Suprapubic skin (tissue), 4 donors: ENCODE data around the gene SMG6.

Source experiments
- CTCF ChIP-seq, 2 donors: fragments of 200-600 bp in 1 of 2; fragments of 450-650 bp in 1 of 2; sonication (generic) in 1 of 2; IDR thresholded peaks; one replicate each; pipeline ENCODE4 v1.5.1; 2016 to 2019; ENCODE audit warnings: antibody characterized with exemption in 2 of 2, mild to moderate bottlenecking in 1 of 2, moderate library complexity in 1 of 2
- EP300 ChIP-seq: sonication (generic); formaldehyde crosslinking; IDR thresholded peaks from one replicate; pipeline ENCODE4 v1.6.1; 2017; ENCODE audit warnings: antibody characterized with exemption
- POLR2A ChIP-seq, 2 donors: fragments of 450-650 bp; IDR thresholded peaks; one replicate each; pipeline ENCODE4 v1.6.1; 2017; ENCODE audit warnings: antibody characterized with exemption in 2 of 2, mild to moderate bottlenecking in 2 of 2, moderate library complexity in 2 of 2
- POLR2AphosphoS5 ChIP-seq, 3 donors: sonication (generic); formaldehyde crosslinking; IDR thresholded peaks; one replicate each; pipeline ENCODE4 v1.6.1; 2017; ENCODE audit warnings: antibody characterized with exemption in 3 of 3

- TF ChIP-seq POLR2A (IDR thresholded peaks at IDR 0.05) (no peak), CTCF (IDR thresholded peaks at IDR 0.05) (no peak), EP300 (no peak), POLR2AphosphoS5 (IDR thresholded peaks at IDR 0.05) (no peak)
Observed at GRCh38 chr17:2060385-2060658, 243.3 kb downstream of the SMG6 start.
